ENCODE measurements around the gene ROBO3.

Gene ROBO3

GRCh38 chr11:124865181-124865901 lies at the start of gene ROBO3:
TSS of gene ROBO3 (plus strand) at chr11:124865432. CDS start at chr11:124865578, 146 bp downstream.
- no peak for DNase-seq
- in situ Hi-C loops (cut with MboI; ENCODE audit: low pct_unique_long_range_greater_than_20kb, low sequenced_read_pairs), result no loop called here

GRCh38 chr11:124817036-124817435 lies 48.2 kb upstream of the ROBO3 start:
- in situ Hi-C loops (cut with MboI; ENCODE audit: low pct_unique_long_range_greater_than_20kb, low sequenced_read_pairs), result no loop called here
- DNase-seq, result no peak

GRCh38 chr11:124821995-124822730 lies 43.1 kb upstream of the ROBO3 start:
- in situ Hi-C loops (cut with MboI; ENCODE audit: low pct_unique_long_range_greater_than_20kb, low sequenced_read_pairs), result no loop called here
- DNase-seq, result no peak

- in situ Hi-C loops (cut with MboI; ENCODE audit: low pct_unique_long_range_greater_than_20kb, low sequenced_read_pairs), result no loop called here
- no peak for DNase-seq
Measured at GRCh38 chr11:124823512-124824376, 41.5 kb upstream of the ROBO3 start.

- no peak for DNase-seq
- in situ Hi-C loops (cut with MboI; ENCODE audit: low pct_unique_long_range_greater_than_20kb, low sequenced_read_pairs), result loop anchor here (25.0 kb wide), 1 partner anchor 164 kb away; the partner anchor contains the start of genes SIAE and SPA17
Measured at GRCh38 chr11:124825876-124826275, 39.4 kb upstream of the ROBO3 start.

GRCh38 chr11:124829986-124830385 lies 35.2 kb upstream of the ROBO3 start:
- in situ Hi-C loops (cut with MboI; ENCODE audit: low pct_unique_long_range_greater_than_20kb, low sequenced_read_pairs), result loop anchor here (25.0 kb wide), 1 partner anchor 168 kb away; the partner anchor contains the start of genes SIAE and SPA17
- DNase-seq, result no peak

GRCh38 chr11:124830749-124831148 lies 34.5 kb upstream of the ROBO3 start:
- in situ Hi-C loops (cut with MboI; ENCODE audit: low pct_unique_long_range_greater_than_20kb, low sequenced_read_pairs), result loop anchor here (25.0 kb wide), 1 partner anchor 168 kb away; the partner anchor contains the start of genes SIAE and SPA17
- no peak for DNase-seq

- in situ Hi-C loops (cut with MboI; ENCODE audit: low pct_unique_long_range_greater_than_20kb, low sequenced_read_pairs), result loop anchor here (25.0 kb wide), 1 partner anchor 170 kb away; the partner anchor contains the start of genes SIAE and SPA17
- no peak for DNase-seq
Measured at GRCh38 chr11:124831897-124832296, 33.3 kb upstream of the ROBO3 start.

- no peak for DNase-seq
- in situ Hi-C loops (cut with MboI; ENCODE audit: low pct_unique_long_range_greater_than_20kb, low sequenced_read_pairs), result loop anchor here (25.0 kb wide), 1 partner anchor 170 kb away; the partner anchor contains the start of genes SIAE and SPA17
Measured at GRCh38 chr11:124832571-124832970, 32.7 kb upstream of the ROBO3 start.

- in situ Hi-C loops (cut with MboI; ENCODE audit: low pct_unique_long_range_greater_than_20kb, low sequenced_read_pairs), result loop anchor here (25.0 kb wide), 1 partner anchor 172 kb away; the partner anchor contains the start of genes SIAE and SPA17
- DNase-seq, result no peak
Measured at GRCh38 chr11:124834526-124835180, 30.6 kb upstream of the ROBO3 start.

GRCh38 chr11:124835918-124836317 lies 29.3 kb upstream of the ROBO3 start:
- in situ Hi-C loops (cut with MboI; ENCODE audit: low pct_unique_long_range_greater_than_20kb, low sequenced_read_pairs), result loop anchor here (25.0 kb wide), 1 partner anchor 174 kb away; the partner anchor contains the start of genes SIAE and SPA17
- DNase-seq, result no peak

GRCh38 chr11:124837491-124837856 lies 27.8 kb upstream of the ROBO3 start:
- in situ Hi-C loops (cut with MboI; ENCODE audit: low pct_unique_long_range_greater_than_20kb, low sequenced_read_pairs), result loop anchor here (25.0 kb wide), 1 partner anchor 175 kb away; the partner anchor contains the start of genes SIAE and SPA17
- peak; percentile 80 for DNase-seq

GRCh38 chr11:124838805-124839127 lies 26.5 kb upstream of the ROBO3 start:
- no peak for DNase-seq
- in situ Hi-C loops (cut with MboI; ENCODE audit: low pct_unique_long_range_greater_than_20kb, low sequenced_read_pairs), result loop anchor here (25.0 kb wide), 1 partner anchor 176 kb away; the partner anchor contains the start of genes SIAE and SPA17

GRCh38 chr11:124839128-124839971 lies 25.9 kb upstream of the ROBO3 start:
- DNase-seq, result no peak
- in situ Hi-C loops (cut with MboI; ENCODE audit: low pct_unique_long_range_greater_than_20kb, low sequenced_read_pairs), result loop anchor here (25.0 kb wide), 1 partner anchor 177 kb away; the partner anchor contains the start of genes SIAE and SPA17

GRCh38 chr11:124839972-124840621 lies 25.1 kb upstream of the ROBO3 start:
- no peak for DNase-seq
- in situ Hi-C loops (cut with MboI; ENCODE audit: low pct_unique_long_range_greater_than_20kb, low sequenced_read_pairs), result loop anchor here (25.0 kb wide), 1 partner anchor 178 kb away; the partner anchor contains the start of genes SIAE and SPA17

GRCh38 chr11:124840666-124841065 lies 24.6 kb upstream of the ROBO3 start:
- DNase-seq, result no peak
- in situ Hi-C loops (cut with MboI; ENCODE audit: low pct_unique_long_range_greater_than_20kb, low sequenced_read_pairs), result loop anchor here (25.0 kb wide), 1 partner anchor 178 kb away; the partner anchor contains the start of genes SIAE and SPA17

GRCh38 chr11:124841201-124841600 lies 24.0 kb upstream of the ROBO3 start:
- DNase-seq, result no peak
- in situ Hi-C loops (cut with MboI; ENCODE audit: low pct_unique_long_range_greater_than_20kb, low sequenced_read_pairs), result loop anchor here (25.0 kb wide), 1 partner anchor 179 kb away; the partner anchor contains the start of genes SIAE and SPA17
